GM12864 (cell line): ENCODE data around the gene ERP44.
"Not testable (repeated sequence)": the region's sequence is repeated elsewhere in the genome, so short reads cannot be mapped to it uniquely, and the experiment has no call there.

Experiments
- DNase-seq: peaks from one replicate; pipeline ENCODE4 v3.0.0-alpha.2; 2011; ENCODE audit warnings: low read depth
- H3K4me3 ChIP-seq: 2 replicates; pipeline ENCODE4 v1.5.1; 2011; ENCODE audit warnings: mild to moderate bottlenecking, low read depth, low read length, control low read depth
- CTCF ChIP-seq: IDR thresholded peaks from 2 replicates; pipeline ENCODE4 v1.5.1; 2011; ENCODE audit warnings: low read depth, mild to moderate bottlenecking, moderate library complexity, low read length, control low read depth, inconsistent platforms; ENCODE audit errors: missing control alignments

The ERP44 gene

GRCh38 chr9:100074989-100075388 is 23.8 kb downstream of the ERP44 start:
- DNase-seq = no peak
- TF ChIP-seq CTCF = no peak
- H3K4me3 ChIP-seq = no peak overlapping the region

DNA sequence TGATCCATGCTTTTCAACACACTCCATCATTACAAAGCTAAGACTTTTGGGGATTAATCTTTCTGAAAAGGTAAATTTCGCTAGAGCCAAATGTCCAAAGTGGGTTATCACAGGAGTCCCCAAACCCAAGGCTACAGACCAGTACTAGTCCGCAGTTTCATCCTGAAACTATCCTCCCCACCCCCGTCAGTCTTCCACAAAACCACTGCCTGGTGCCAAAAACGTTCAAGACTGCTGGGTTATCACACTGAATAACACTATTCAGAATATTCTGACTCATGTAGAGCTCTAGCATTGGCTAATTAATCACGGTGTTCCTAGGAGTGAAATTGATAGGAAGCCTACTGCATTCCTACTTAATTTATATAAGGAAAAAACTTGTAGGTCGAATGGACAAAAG is 24.7 kb downstream of the ERP44 start:
- no peak overlapping the region for H3K4me3 ChIP-seq
- TF ChIP-seq CTCF = no peak
- no peak for DNase-seq

- TF ChIP-seq CTCF = no peak
- H3K4me3 ChIP-seq = no peak overlapping the region
- DNase-seq = no peak
These were observed 26.0 kb downstream of the ERP44 start for GRCh38 chr9:100072805-100073204.

GRCh38 chr9:100071271-100071670 is 27.5 kb downstream of the ERP44 start:
- DNase-seq = no peak
- no peak overlapping the region for H3K4me3 ChIP-seq
- TF ChIP-seq CTCF = no peak

DNA sequence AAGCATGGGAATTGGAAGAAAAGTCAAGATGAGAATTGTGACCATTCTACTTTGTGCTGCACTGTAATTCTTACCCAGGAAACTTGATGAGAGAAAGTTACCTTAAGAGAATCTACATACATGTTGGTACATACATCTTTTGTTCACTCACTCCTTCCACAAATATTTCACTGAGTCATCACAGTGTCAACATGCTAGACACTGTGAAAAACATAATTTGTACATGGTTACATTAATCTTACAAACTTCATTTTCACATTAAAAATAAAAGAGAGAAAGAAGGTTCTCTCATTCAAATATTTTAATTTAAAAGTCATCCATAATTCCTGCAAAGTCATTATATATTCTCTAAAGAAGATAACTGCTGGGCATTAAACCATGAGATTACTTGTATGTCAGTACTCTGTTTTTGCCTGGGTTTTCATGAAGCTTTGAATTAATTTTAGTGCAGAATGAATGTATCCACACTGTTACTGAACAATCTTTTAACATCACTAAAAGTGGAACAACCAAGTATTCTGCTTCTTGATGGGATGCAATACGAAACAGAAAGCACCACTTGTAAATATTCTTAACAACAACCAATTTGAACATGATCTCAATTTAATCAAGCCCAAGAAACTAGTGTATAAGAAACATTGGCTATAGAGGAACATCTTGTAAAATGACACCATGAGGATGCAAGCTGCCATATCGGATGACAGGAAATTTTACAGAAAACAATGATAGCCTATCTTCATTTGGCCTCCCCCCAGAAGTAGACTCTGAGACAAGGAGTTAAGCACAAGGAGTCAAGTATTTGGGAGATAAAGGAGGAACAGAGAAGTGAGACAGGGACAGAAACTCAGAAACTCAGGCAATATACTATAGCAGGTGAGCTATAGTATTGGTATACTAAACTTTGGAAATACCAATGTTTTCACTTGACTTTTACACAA is 28.4 kb downstream of the ERP44 start:
- no peak overlapping the region for H3K4me3 ChIP-seq
- no peak for TF ChIP-seq CTCF
- no peak for DNase-seq

GRCh38 chr9:100069068-100069467 is 29.7 kb downstream of the ERP44 start:
- H3K4me3 ChIP-seq, DNase-seq: not testable (repeated sequence)

DNA sequence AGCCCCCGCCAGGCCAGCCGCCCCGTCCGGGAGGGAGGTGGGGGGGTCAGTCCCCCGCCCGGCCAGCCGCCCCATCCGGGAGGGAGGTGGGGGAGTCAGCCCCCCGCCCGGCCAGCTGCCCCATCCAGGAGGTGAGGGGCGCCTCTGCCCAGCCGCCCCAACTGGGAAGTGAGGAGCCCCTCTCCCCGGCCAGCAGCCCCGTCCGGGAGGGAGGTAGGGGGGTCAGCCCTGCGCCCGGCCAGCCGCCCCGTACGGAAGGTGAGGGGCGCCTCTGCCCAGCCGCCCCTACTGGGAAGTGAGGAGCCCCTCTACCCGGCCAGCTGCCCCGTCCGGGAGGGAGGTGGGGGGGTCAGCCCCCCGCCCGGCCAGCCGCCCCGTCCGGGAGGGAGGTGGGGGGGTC is 30.8 kb downstream of the ERP44 start:
- not testable (repeated sequence) for H3K4me3 ChIP-seq, DNase-seq

DNA sequence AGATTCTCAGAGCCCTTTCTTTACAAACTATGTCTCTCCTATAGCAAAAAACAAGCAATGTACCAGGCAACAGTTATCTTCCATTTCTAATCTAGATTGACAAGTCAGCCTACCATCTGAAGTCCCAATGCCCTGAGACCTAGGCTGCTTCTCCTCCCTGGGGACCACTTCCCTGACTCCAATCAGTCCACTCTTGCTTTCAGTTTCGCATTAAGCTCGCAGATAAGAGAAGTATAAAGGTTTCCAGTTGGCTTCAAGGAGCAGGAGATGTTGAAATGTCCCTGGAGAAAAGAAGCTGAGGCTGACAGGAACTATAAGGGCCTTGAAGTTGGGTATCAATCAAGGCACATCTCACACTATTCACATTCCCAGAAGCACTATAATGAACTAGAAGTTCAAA is 32.3 kb downstream of the ERP44 start:
- no peak overlapping the region for H3K4me3 ChIP-seq
- no peak for DNase-seq
- no peak for TF ChIP-seq CTCF
